Measurements from ENCODE around the gene PRRC2B.

Gene PRRC2B

DNA sequence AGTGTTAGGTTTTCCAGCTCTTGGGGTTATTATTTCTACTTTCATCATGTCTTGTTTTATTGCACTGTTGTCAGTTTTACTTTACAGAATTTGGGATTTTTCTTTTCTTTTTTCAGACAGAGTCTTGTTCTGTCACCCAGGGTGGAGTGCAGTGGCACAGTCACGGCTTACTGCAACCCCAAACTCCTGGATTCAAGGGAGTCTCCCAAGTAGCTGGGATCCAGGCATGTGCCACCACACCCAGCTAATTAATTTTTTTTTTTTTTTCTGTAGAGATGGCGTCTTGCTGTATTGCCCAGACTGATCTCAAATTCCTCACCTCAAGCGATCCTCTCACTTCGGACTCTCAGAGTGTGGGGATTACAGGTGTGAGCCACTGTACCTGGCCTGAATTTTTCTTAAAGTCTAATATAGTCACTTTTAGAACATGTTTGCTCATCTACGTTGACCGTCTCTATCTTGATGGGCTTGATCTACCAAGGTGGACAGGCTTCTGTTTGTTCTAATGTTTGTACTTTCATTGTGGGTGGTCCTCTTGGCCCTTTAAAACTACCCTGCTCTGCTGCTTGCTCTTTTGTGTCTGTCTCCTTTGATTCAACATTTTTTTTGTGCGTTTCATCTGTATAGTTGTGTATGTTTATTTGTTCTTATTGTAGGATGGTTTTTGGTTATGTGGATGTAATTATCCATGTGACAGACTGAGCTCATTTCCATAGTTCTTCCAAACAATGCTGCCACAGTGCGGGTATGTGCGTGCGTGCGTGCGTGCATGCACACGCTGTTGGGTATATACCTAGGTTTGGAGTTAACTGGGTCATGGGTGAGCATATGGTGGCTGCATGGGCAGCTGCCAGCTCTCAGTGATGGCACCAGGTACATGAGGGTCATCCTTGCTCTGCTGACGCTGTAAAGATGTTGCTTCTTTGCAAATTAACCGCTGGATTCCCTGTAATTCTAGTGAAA is 18.1 kb downstream of the PRRC2B start:
- no peak for DNase-seq

DNA sequence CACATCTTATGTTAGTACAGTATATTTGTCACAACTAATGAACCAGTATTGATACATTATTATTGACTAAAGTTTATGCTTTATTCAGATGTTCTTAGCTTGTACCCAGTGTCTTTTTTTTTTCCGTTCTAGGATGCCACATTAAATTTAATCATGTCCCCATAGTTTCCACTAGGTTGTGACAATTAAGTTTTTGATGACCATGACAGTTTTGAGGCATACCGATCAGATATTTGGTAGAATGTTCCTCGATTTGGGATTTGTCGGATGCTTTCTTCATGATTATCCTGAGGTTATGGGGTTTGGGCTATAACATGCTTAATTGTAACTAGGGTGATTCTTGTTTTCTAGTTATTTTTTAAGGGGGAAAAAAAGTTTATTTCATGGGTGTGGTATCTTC is 22.6 kb downstream of the PRRC2B start:
- DNase-seq = no peak

DNA sequence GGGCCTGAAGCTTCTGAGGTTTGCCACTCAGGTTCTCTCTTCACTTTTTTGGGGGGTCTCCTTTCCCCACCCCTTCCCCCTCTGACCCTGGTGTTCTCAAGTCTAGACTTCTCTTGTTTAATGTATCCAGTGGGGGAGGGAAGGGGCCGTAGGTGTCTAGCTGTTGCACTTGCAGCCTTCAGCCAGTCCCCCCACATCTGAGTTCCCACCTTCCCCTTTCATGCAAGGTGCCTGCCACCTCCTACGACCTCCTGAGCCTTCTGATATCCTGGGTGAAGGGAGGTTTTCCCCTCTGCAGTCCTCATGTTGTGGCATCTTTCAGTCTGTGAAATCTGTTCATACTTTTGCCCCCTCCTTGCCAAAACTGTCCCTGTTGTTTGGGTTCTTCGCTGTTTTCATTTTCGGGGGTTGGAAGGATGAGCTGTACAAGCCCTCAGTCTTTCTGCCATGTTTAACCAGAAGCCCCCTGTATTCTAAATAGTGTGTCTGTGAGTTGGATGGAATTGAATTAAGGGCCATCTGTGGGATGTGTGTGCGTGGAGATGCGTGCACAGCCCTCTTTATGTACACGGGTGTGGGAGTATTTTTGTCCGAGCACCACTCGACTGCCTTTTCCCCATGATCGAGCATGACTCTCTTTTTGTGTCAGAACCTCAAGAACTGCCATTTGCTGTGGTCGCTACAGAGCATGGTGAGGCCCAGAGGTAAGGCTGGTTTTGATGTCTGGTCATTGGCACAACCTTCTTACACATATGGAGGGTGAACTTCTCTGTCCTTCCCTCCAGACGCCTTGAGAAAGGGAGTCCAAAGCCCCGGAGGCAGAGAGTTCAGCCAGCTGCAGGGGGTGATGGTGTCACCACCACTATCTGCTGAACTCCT is 23.6 kb downstream of the PRRC2B start:
- peak; percentile 20 for DNase-seq

DNA sequence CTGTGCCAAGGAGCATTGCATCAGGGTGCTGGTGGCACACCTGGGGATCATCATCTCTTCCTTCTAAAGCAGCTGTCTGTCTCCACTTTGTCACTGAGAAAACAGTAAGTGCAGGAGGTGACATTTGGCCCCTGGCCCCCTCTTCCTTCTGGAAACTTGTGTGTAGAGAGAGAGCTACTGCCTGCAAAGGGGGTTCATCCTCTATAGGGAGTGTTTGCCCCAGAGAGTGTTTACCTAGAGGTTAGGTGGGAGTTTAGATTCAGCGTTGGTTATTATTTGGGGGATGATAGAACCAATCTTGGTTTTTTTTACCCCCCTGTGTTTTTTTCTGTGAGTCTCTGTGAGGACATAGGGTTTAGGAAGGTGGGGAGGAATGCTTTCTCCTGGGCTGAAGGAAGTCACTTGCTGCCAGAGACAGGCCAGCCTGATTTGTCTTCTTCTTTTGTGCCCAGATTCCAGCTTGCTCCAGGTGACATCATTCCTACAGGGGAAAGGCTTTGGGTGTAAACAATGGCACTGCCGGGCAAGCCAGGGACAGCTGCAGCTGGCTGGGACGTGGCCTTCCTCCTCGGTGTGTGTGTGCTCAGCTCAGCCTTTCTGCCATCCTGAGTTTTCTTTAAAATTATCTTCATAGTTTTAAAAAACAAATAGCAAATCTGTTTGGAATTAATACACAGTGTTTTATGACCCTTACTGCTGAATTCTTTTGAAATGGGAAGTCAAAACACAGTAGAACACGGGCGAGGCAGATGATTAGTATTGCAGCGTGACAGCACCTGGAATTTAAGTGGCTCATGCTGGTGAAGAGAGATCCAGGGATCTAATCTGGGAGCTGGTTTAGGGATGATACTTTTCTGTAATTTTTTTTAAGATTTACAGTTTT is 24.5 kb downstream of the PRRC2B start:
- no peak for DNase-seq

DNA sequence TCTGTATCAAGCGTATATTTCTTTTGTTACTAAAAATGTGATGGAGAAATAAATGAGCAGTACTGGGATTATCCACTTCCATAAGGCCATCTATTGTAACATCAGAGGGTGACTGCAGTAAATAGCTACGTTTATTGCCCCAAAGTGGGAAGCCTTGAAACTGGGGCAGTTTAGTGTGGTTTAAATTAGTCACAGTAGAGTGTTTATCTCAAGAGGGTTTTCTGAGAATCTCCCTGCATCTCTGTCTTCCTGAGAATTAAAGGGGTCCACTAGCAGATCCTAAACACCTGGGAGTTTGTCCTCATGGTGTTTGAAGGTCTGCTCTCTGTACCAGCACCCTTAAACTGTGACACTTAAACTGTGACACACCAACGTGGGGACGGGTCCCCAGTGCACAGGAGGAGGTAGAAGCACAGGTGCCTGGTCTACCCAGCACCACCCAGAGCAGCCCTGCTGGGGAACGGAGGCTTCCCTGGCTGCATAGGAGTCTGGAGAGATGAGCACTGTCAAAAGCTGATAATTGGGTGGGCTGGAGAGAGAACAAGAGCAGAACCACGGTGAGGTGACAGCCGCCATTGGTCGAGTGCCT is 25.2 kb downstream of the PRRC2B start:
- DNase-seq = peak; percentile 24

DNA sequence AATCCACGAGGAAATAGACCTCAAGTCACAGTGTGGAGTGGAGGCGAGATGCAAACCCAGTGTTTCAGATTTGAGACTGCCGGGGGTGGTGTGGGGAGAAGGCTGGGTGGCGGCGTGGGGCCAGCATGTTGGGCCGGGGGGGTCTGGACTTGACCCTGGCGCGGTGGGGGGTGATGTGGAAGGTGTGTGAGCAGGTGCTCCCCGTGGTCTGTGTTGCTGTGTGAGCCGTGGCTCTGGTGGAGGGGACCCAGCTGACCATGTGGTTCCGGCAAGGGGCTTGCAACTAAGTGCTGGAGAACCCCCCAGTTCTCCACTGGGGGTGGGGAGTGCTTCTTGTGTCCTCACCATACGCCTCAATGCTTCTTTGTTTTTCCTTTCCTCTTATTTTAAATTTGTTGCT is 25.8 kb downstream of the PRRC2B start:
- DNase-seq = no peak

DNA sequence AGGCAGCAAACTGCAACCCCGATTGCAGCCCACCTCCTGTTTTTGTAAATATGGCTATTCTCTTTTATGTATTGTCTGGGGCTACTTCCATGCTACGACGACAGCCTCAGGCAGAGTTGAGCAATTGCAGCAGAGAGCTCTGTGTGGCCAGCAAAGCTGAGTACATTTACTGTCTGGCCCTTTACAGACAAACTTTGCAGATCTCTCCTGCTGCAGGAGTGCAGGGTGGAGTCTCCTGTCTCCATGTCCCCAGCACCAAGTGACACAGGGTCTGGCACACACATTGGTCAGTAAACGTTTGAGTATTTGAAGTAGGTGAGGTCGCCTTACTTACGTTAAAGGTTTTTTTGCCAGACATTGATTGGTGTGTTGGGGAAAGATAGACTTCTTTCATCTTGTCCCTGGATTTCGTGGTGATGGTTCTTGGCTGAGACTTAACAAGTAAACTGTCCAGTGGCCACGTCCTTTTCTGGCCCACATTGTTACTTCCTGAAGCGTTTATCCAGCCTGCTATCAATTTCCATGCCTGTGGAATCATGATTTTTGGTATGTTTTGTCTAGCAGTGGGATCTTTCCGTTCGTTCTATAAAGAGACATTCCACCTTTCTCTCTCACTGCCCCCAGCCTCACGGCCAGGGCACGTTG is 27.2 kb downstream of the PRRC2B start:
- DNase-seq = peak; percentile 39

DNA sequence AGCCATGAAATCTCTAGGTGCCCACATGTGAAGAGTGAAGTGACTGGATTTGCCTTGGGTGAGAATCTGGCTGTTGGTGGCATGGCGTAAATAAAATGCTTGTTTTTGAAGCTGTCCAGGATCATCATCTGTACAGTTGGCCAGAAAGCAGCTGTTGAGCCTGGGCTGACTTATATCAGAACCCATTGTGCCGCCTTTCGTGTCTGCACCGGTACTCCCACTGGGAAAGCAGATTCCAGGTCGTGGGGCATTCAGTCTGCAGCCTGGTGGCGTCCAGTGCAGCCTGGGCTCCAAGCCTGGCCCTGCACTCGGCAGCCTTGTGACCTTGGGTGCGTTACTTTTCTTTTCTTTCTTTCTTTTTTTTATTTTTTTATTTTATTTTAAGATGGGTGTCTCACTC is 27.8 kb downstream of the PRRC2B start:
- no peak for DNase-seq

DNA sequence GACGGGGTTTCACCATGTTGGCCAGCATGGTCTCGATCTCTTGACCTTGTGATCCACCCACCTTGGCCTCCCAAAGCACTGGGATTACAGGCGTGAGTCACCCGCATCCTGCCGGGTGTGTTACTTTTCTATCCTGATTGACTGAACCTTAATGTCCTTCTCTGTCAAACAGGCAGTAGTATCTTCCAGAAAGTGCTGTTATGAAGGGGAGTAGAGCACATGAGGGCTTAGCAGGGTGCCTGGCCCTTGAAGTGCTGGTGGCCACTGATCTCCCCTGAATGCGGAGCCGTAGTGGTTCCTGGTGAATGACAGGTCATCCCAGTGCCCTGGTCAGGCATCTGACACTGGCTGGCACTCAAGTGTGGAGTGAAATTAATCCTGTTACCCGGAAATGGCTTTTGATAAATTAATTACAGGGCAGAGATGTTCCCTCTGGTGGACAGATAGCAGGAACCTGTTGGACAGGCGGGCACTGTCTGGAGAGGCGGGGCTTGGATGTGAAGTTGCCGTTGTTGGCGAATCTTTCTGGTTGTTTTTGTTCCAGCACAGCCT is 28.4 kb downstream of the PRRC2B start:
- DNase-seq = peak; percentile 51

DNA sequence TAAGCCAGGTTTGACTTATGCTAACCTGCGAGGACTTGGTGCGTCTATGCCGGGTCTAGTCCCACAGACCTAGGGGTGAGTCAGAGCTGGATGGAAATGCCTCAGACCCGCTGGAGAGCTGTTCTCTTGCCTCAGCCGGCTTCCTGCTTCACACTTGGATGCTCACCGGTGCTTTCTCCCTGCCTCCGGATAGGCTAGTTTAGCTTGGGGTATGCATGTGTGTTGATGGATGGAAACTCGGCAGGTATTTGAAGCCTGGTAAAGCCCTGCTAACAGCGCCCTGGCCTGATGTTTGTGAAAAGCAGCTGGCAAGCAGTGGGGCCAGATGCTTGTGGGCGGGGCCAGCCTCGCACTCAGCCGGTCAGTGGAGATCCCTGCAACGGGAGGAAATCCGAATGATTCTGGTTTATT is 29.3 kb downstream of the PRRC2B start:
- no peak for DNase-seq

DNA sequence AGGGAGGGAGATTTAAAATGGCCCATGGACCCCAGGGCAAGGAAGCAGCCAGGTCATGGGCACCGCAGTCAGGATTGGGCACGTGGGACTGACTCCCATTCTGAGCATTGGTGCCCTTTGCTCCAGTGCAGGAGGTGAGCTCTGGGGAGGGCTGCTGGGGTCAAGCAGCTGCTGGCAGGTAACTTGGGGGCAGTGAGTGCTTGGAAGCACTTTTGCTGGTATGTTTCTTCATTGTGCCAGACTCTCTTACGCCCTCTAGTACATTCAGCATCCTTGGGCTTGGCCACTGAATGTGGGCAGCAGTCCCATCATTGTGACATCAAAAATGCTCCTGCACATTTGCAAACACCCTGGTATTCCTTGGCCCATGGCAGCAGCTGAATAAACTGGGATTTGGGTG is 32.7 kb downstream of the PRRC2B start:
- no peak for DNase-seq

DNA sequence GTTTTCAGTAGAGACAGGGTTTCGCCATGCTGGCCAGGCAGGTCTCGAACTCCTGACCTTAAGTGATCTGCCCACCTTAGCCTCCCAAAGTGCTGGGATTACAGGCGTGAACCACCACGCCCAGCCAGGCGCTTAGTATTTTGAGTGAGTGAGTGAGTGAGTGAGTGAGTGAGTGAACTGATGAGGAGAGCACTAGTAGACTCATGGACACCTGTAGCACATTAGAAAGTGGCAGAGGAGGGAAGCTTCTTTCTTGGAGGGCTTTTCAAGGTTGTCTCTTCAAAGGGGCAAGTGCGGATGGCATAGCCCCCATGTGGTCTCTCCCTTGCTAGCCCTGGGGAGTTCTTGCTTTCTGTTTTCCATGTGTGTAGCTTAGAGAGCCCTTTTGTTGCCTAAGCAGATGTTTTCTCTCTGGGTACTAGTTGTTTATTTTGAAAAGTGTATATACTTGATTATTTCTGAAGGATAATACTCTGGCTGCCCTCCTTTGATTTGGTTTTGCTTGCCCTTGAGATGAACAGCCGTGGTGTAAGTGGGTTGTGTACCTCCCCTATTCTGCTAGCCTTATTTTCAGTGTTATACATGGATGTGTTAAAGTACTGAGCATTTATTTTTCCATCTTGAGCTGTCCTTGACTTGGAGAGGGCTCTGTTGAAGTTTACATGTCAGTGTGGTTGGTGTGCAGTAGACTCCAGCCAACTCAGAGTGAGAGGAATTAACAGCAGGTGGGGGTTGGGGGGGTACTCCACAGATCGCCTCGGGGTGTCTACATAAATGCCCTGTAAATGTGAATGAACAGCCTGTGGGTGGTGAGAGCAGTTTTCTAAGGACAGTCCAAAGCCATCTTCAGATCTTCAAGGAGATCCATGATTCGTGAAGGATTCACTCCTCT is 35.5 kb downstream of the PRRC2B start:
- no peak for DNase-seq

DNA sequence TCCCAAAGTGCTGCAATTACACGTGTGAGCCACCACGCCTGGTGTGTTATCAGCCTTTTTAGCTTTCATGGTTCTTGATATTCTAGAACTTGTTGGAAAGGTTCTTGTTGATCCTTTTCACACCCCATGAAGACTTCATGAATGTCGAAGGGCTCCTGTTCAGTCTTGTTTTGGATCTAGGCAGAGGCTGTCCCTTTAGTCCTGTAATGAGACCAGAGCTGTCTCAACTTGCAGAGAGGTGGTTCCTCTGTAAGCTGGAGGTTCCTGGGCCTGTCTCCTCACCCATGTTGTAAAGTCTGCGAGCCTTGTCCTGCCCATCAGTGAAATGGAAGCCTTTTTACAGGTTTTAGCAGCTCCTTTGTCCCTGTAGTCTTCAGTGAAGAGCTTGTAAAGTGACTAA is 38.2 kb downstream of the PRRC2B start:
- DNase-seq = no peak

DNA sequence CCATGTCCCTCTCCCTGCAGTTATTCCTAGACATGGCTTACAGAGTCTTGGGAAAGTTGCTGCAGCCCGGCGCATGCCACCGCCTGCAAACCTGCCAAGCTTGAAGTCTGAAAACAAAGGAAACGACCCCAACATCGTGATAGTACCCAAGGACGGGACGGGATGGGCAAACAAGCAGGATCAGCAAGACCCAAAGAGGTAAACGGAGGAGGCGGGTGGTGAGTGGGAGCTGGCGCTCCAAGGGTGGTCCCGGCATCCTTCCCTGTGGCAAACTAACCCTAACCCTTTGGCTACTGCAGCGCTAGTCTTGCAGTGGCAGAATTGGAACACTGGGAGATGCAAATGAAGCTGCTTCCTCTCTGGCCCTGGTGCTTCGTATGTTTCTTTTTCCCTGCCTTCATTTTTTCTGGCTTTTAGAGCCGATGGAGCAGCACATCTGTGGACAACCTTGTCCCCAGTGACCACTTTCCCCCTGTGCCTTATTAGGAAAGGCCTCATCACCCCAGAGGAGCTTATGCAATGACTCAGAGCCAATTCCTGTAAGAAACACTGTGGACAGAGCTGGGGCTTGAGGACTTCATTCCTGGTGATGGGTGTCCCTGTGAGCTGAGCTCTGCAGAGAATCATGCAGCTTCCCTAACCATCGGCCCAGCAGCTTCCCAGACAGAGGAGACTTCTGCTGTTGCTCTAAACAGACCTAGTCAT is 38.9 kb downstream of the PRRC2B start:
- no peak for DNase-seq

DNA sequence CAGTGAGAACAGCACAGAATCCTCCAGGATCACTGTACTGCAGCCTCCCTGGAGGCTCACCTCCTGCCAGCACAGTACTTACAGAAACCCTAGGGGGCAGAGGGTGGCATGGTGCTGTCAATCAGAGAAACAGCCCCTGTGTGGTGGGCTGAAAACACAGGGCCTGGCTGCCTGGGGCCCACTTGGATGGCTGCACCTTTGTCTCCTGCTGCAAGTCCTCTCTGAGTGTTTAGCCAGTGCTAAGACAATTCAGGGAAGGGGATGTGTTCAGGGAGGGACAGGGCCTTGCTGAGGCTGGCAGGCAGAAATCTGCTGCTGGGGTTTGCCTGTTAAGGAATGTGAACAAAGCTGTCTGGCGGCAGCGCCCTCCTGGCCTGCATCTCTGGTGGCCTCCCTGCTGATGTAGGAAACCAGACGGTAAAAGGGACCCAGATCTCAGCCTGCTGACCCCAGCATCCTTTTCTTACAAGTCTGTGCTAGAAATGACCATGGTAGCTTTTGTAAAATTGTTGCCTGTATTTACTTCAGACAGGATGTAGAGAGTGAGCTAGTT is 39.5 kb downstream of the PRRC2B start:
- DNase-seq = no peak

DNA sequence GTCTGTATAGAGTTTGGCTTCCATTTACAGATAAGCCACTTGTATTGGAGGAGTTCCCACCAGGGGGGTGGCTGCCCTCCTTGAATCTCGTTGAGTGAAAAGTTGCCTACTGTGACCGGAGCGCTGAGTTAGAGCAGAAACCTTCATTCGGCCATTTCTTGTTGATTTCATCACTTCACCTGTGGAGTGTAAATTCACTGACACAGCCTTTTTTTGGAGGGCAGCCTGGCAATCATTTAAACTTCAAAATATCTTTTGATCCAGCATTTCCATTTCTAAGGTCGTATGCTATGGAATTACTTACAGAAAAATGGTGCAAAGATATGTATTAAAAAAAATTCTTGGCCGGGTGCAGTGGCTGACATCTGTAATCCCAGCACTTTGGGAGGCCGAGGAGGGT is 40.8 kb downstream of the PRRC2B start:
- DNase-seq = no peak

DNA sequence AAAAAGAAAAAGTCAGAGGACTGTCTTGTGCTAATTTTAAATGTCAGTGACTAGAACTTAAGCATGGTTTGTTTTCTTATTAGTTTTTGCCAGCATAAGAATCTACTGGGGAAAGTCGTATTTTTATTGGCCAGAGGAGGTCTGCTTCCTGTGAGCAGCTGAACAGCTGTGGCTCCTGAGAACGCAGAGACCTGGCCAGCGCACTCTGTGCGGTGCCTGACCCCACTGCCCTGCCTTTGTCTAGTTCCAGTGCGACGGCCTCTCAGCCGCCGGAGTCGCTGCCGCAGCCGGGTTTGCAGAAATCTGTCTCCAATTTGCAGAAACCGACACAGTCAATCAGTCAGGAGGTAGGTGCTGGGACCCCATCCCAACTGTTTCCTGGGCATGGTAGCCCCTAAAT is 42.5 kb downstream of the PRRC2B start:
- no peak for DNase-seq

DNA sequence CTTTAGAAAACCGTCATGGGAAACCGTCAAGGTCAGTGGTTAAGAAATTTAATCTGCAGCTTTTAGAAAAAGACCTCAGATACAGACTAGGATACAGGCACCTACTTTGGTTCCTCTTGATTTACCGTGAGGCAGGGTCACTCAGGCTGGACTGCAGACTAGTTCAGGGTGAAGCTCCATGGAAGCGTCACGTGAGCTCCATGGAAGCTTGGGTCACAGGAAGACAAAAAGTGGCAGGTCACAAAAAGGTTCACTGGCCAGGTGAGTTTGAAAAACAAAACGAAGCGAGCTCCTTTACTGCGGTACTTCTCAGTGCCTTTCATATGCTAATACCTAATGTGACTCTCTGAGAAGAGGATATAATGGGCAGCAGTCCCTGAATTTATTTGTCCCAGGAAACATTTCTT is 43.0 kb downstream of the PRRC2B start:
- DNase-seq = no peak

DNA sequence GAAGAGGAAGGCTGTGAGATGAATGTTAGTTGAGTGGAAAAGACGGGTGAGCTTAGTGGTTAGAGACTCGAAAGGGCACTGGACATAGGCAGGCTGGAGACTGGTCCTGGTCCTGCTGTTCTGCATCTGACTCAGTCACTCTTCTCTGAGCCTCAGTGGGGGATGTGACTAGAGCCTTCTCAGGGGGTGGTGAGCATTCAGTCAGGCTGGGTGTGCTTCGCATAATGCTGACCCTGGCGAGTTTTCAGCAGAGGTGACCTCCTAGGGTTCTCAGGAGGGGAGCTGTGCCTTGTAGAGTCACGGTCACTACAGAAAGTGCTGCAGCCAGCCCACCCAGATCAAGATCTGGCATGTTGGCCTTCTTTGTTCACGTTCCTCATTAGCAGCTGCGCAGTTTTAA is 44.3 kb downstream of the PRRC2B start:
- DNase-seq = no peak

DNA sequence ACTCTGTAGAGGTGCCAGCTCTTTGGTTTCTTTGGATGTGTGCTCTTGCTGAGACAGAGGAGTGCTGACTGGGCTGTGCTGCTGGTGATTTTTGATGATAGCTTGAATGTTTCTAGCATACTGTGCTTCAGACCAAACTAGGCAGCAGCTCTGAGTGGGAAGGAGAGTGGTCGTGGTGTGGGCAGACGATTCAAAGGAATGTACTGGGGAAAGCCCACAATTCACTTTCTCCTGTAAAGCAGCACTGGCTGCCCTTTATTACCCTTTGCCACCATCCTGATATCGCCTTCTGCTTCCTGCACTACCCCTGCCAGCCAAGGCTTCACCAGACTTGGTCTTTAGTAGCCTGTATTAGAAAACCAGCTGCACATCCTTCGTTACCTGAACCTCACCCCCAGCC is 45.3 kb downstream of the PRRC2B start:
- no peak for DNase-seq
